Stomach (tissue), 4 donors: ENCODE results near the gene OR10X1.

Experiments
- EP300 ChIP-seq: sonication (generic); formaldehyde crosslinking; IDR thresholded peaks from one replicate; pipeline ENCODE4 v1.6.1; 2017; ENCODE audit warnings: antibody characterized with exemption
- POLR2A ChIP-seq, 4 donors: fragments of 450-650 bp; IDR thresholded peaks; one replicate each; pipeline ENCODE4 v1.6.1; 2016; ENCODE audit warnings: antibody characterized with exemption in 4 of 4, control low read depth in 2 of 4, mild to moderate bottlenecking in 1 of 4, moderate library complexity in 1 of 4
- POLR2AphosphoS5 ChIP-seq, 3 donors: sonication (generic); formaldehyde crosslinking; IDR thresholded peaks; one replicate each; pipeline ENCODE4 v1.6.1; 2016; ENCODE audit warnings: antibody characterized with exemption in 3 of 3
- TF ChIP-seq, protein P1 (sequence below), 7 experiments: fragments of 450-650 bp in 4 of 7; fragments of 200-600 bp in 3 of 7; sonication (generic) in 3 of 7; IDR thresholded peaks; one replicate each; pipeline ENCODE4 v1.5.1; 2016 to 2019; ENCODE audit warnings: antibody characterized with exemption in 7 of 7, control low read depth in 2 of 7, mild to moderate bottlenecking in 1 of 7

DNA sequence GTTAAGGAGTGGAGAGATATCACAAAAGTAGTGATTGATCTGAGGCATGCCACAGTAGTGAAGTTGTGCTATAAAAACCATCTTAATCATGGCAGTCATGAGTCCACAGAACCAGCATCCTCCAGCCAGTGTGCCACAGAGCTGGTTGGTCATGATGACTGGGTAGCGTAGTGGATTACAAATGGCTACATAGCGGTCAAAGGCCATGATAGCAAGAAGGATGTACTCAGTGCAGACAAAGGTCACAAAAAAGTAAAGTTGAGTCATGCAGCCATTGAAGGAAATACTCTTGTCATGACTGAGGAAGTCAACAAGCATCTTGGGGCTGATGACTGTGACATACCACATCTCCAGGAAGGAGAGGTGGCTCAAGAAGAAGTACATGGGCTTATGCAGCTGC lies 32.2 kb downstream of the OR10X1 start:
- TF ChIP-seq POLR2A (IDR thresholded peaks at IDR 0.05) (no peak), EP300 (no peak), POLR2AphosphoS5 (IDR thresholded peaks at IDR 0.05) (no peak)
- TF ChIP-seq, protein P1, sequence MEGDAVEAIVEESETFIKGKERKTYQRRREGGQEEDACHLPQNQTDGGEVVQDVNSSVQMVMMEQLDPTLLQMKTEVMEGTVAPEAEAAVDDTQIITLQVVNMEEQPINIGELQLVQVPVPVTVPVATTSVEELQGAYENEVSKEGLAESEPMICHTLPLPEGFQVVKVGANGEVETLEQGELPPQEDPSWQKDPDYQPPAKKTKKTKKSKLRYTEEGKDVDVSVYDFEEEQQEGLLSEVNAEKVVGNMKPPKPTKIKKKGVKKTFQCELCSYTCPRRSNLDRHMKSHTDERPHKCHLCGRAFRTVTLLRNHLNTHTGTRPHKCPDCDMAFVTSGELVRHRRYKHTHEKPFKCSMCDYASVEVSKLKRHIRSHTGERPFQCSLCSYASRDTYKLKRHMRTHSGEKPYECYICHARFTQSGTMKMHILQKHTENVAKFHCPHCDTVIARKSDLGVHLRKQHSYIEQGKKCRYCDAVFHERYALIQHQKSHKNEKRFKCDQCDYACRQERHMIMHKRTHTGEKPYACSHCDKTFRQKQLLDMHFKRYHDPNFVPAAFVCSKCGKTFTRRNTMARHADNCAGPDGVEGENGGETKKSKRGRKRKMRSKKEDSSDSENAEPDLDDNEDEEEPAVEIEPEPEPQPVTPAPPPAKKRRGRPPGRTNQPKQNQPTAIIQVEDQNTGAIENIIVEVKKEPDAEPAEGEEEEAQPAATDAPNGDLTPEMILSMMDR (IDR thresholded peaks at IDR 0.05) = no peak
